ENCODE data around the gene SDHA.
"Not testable (repeated sequence)": the region's sequence is repeated elsewhere in the genome, so short reads cannot be mapped to it uniquely, and the experiment has no call there.

The SDHA gene

GRCh38 chr5:302966-303365 lies 84.8 kb downstream of the SDHA start:
- DNase-seq (ENCODE audit: low read depth) = no peak
- no peak overlapping the region for H3K4me3 ChIP-seq (ENCODE audit: low read depth, low read length)
- TF ChIP-seq, protein P1, sequence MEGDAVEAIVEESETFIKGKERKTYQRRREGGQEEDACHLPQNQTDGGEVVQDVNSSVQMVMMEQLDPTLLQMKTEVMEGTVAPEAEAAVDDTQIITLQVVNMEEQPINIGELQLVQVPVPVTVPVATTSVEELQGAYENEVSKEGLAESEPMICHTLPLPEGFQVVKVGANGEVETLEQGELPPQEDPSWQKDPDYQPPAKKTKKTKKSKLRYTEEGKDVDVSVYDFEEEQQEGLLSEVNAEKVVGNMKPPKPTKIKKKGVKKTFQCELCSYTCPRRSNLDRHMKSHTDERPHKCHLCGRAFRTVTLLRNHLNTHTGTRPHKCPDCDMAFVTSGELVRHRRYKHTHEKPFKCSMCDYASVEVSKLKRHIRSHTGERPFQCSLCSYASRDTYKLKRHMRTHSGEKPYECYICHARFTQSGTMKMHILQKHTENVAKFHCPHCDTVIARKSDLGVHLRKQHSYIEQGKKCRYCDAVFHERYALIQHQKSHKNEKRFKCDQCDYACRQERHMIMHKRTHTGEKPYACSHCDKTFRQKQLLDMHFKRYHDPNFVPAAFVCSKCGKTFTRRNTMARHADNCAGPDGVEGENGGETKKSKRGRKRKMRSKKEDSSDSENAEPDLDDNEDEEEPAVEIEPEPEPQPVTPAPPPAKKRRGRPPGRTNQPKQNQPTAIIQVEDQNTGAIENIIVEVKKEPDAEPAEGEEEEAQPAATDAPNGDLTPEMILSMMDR (IDR thresholded peaks at IDR 0.05; ENCODE audit: control insufficient read depth, extremely low read depth, insufficient read depth) = no peak

- H3K4me3 ChIP-seq (ENCODE audit: low read depth, low read length); DNase-seq (ENCODE audit: low read depth): not testable (repeated sequence)
Observed at GRCh38 chr5:303741-304140, 85.6 kb downstream of the SDHA start.

- TF ChIP-seq, protein P1 (IDR thresholded peaks at IDR 0.05; ENCODE audit: control insufficient read depth, extremely low read depth, insufficient read depth) = no peak
- no peak overlapping the region for H3K4me3 ChIP-seq (ENCODE audit: low read depth, low read length)
- DNase-seq (ENCODE audit: low read depth) = no peak
Observed at GRCh38 chr5:305050-305449, 86.9 kb downstream of the SDHA start.

GRCh38 chr5:305459-305858 lies 87.3 kb downstream of the SDHA start:
- DNase-seq (ENCODE audit: low read depth) = no peak
- TF ChIP-seq, protein P1 (IDR thresholded peaks at IDR 0.05; ENCODE audit: control insufficient read depth, extremely low read depth, insufficient read depth) = no peak
- H3K4me3 ChIP-seq (ENCODE audit: low read depth, low read length) = no peak overlapping the region

- no peak for DNase-seq (ENCODE audit: low read depth)
- no peak overlapping the region for H3K4me3 ChIP-seq (ENCODE audit: low read depth, low read length)
- TF ChIP-seq, protein P1 (IDR thresholded peaks at IDR 0.05; ENCODE audit: control insufficient read depth, extremely low read depth, insufficient read depth) = no peak
Observed at GRCh38 chr5:306011-306805, 88.1 kb downstream of the SDHA start.

Data from LNCaP clone FGC (cell line).